Erythroblast (primary cell): ENCODE results near the gene TMUB1.

Experiments
- GATA1 ChIP-seq: IDR thresholded peaks from 2 replicates; pipeline ENCODE4 v1.6.1; 2011; ENCODE audit warnings: low read depth, mild to moderate bottlenecking, control low read depth, low read length, moderate library complexity
- POLR2A ChIP-seq: IDR thresholded peaks from 2 replicates; pipeline ENCODE4 v1.6.1; 2011; ENCODE audit warnings: mild to moderate bottlenecking, low read length

- TF ChIP-seq POLR2A, result no peak
- no peak for TF ChIP-seq GATA1
These were observed 40.0 kb upstream of the TMUB1 start for GRCh38 chr7:151123158-151123821.
